ENCODE data around the gene ECM1.

The ECM1 gene

DNA sequence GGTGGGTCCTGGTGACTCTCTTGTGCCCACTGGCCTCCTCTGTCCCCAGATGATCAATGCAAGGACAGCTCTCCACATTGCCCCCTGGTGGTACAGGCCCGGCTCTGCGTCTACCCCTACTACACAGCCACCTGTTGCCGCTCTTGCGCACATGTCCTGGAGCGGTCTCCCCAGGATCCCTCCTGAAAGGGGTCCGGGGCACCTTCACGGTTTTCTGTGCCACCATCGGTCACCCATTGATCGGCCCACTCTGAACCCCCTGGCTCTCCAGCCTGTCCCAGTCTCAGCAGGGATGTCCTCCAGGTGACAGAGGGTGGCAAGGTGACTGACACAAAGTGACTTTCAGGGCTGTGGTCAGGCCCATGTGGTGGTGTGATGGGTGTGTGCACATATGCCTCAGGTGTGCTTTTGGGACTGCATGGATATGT lies 52.1 kb downstream of the ECM1 start:
- DNase-seq: peak; percentile 40

DNA sequence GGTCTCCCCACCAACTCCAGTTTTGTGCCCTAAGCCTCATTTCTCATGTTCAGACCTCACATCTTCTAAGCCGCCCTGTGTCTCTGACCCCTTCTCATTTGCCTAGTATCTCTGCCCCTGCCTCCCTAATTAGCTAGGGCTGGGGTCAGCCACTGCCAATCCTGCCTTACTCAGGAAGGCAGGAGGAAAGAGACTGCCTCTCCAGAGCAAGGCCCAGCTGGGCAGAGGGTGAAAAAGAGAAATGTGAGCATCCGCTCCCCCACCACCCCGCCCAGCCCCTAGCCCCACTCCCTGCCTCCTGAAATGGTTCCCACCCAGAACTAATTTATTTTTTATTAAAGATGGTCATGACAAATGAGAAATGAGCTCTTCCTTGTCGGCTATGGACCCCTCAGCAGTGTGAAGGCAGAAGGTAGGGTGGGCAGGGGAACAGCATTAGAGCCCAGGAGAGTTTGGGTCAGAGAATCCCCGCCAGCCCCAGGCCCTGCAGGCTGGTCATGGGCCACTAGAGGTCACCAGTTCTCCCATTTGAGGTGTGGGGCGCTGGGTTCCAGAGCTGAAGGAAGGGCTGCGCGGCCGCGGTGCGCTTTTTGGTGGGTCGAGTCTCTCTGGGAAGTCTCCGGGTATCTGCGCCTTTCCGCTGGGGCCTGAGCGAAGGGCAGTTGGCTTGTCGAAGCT lies 52.8 kb downstream of the ECM1 start:
- DNase-seq: peak; percentile 93

DNA sequence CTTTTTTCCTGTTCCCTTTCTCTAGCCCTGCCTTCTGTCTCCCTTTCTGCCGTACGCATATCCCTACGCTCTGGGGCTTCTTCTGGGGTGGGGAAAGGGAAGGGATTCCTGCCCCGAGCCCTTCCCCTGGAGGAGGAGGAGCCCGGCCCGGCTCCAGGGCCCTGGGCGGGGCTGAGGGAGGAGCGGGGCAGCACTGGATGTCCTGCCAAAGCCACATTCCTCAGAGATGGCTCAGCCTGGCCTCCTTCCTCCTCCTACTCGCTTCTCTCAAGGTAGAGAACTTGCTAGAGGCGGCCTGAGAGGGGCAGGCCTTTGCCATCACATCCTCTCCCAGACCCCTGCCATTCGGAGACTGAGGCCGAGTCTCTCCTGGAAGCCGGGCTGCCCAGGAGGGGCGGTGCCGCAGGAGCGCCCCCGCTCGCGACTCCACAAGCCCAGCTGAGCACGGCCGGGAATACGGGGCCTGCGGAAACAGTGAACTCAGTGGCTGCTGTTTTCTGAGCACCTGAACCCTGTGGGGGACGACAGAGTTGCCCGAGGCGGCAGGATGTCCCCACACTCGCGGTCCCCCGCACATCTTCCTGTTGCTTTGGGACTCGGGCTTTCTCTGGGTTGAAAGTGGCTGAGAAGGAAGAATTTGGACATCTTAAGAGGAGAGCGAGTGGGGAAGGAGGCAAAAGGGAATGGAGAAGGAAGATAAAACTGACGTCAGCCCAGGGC lies 53.5 kb downstream of the ECM1 start:
- peak; percentile 93 for DNase-seq

DNA sequence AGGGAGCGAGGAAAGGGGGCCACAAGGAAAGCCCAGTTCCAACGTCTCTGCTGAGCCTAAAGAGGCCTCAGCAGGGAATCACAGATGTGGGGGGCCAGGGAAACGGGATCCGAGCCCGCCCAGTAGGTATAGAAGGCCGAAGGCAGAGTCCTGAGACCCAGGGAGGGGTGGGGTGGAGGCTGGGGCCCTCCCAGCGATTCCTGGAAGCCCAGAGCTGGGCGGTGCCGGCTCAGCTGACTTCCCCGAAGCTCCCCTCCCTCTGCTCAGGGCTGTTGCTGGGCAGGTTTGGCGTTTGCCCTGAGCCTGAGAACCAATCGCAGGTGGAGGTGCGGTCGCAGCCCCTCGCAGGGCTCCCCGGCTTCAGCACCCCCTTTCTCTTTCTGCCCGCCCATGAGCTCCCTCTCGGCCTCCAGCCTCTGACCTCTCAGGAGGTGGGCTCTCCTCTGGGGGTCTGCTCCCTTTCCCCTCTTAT lies 54.1 kb downstream of the ECM1 start:
- peak; percentile 86 for DNase-seq

DNA sequence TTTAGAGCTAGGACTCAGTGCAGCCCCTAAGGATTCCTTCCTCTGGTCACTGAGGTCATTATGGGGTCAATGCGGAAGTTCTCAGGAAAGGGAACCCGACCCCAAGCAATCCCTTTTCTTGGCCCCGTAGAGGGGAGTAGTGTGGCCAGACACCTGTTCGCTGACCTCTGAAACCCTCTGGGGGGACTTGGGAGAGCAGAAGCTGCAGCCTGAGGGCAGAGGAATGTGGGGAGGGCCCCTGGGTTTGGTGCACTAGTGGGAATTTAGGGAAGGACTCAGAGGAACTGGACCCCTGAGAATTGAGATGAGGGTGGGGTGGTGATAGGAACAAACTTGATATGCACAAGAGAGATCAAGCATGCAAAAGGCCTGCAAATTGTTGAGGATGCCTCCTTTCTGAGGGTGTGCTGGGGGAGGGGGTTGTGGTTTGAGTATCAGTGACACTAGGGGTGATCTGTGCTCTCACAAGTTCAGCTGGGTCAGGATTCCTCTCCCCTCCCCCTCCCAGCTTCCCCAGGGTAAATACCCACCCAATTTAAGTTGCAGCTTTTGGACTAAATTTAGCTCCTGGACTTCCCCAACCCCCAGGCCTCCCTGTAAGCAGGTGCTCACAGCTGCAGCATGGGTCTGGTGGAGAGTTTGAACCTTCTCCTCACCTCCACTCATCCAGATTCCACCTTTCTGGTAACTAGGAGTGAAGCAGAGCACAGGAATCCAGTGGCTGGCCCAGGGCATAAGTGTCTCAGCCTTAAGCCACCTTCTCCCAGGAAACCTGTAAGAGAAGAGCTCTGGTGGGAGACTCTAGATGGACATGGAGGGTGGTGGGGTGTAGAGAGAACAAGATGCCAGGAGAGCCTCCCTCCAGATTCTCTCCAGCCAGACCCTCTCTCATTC lies 54.8 kb downstream of the ECM1 start:
- DNase-seq: peak; percentile 68
